GM19463 (cell line): Measurements from ENCODE around the gene NYNRIN.
A peak's percentile ranks its signal among the peaks of the same experiment; 100 is the strongest.

Experiments
- ATAC-seq: cut with Tn5 transposase; IDR thresholded peaks from one replicate; pipeline ENCODE4 v1.9.1; 2021; ENCODE audit warnings: mild to moderate bottlenecking, moderate library complexity; ENCODE audit not compliant: unreplicated experiment

The NYNRIN gene

DNA sequence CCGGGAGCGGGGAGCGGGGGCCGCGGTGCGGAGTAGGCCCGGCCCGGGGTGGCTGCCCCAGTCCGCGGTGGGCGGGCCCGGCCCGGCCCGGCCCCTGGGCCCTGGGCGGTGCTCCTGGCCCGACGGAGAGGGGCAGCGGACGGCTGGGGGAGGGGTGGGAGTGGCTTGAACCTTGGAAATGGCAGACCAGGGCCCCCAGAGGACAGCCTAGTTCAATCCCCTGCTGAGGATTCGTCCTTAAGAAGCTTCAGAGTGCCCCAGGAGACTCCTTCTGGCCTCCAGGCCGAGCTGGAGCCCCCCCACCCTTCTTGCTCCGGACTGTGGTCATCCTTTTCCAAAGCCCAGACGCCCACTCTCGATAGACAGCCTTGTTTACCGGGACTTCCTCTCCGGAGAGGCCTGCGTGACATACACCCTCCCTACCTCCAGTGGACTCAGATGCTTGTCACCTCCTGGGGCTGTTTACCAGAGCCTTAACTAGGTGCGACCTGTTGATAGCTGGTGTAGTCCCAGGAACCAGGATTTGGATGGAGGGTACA, 31.4 kb downstream of the NYNRIN start:
- peak; percentile 59 for ATAC-seq

DNA sequence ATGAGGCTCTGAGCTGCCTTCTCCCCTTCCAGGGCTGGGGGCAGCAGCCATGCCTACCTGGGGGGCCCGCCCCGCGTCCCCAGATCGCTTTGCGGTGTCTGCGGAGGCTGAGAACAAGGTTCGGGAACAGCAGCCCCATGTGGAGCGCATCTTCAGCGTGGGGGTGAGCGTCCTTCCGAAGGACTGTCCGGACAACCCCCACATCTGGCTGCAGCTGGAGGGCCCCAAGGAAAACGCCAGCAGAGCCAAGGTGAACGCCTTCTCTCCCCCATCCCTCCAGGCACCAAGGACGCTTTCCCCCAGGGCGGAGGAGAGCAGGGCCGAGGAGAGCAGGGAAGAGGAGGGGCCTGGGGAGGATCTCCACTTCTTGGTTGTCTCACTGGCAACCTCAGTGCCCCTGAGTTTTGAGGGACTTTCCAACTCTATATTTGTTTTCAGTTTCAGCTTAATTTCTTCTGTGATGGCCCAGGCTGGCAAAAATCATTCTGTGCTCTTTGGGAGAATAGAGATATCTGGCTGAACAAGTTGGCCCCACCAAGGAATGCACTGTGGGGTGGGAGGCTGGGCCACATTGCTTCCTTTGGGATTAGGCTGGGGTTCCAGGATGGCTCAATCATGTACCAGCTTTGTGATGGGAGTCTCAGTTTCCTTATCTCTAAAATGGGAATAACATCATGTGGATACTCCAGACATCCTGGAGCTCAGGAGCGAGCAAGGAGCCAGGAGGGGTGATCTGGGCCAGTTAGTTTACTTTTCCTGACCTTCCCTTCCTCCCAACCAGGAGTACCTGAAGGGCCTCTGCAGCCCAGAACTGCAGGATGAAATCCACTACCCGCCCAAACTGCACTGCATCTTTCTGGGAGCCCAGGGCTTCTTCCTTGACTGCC, 32.1 kb downstream of the NYNRIN start:
- ATAC-seq, result peak; percentile 39

DNA sequence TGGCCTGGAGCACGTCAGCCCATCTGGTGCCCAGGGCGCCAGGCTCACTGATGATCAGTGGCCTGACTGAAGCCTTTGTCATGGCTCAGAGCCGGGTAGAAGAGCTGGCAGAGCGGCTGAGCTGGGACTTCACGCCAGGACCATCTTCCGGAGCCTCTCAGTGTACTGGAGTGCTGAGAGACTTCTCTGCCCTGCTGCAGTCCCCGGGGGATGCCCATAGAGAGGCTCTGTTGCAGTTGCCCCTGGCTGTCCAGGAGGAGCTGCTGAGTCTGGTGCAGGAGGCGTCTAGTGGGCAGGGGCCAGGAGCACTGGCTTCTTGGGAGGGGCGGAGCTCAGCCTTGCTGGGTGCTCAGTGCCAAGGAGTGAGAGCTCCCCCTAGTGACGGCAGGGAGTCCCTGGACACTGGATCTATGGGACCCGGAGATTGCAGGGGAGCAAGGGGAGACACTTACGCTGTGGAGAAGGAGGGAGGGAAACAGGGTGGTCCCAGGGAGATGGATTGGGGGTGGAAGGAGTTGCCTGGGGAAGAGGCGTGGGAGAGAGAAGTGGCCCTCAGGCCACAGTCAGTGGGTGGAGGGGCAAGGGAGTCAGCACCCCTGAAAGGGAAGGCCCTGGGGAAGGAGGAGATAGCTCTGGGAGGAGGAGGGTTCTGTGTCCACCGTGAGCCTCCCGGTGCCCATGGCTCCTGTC, 32.9 kb downstream of the NYNRIN start:
- ATAC-seq, result peak; percentile 41

DNA sequence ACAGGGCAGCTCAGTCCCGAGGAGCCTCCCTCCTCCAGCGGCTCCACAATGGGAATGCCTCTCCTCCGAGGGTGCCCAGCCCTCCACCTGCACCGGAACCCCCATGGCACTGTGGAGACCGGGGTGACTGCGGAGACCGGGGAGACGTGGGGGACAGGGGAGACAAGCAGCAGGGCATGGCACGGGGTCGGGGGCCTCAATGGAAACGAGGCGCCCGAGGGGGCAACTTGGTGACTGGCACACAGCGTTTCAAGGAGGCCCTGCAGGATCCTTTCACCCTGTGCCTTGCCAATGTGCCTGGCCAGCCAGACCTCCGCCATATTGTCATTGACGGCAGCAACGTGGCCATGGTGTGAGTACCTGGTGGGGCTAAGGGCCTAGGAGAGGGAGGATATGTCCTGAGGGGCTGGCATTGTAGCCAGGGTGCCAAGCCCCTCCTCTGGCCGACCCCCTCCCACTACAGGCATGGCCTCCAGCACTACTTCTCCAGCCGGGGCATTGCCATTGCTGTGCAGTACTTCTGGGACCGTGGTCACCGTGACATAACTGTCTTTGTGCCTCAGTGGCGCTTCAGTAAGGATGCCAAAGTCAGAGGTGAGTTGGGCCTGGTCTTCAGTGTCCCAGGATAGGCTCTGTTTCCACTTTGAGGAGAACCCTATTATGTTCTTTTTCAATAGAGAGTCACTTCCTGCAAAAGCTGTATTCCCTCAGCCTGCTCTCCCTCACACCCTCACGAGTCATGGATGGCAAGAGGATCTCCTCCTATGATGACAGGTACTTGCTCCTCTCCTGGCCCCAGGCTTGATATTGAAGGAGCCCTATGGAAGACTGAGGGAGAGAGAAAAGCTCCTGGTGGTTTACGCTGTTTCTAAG, 33.7 kb downstream of the NYNRIN start:
- ATAC-seq, result no peak

DNA sequence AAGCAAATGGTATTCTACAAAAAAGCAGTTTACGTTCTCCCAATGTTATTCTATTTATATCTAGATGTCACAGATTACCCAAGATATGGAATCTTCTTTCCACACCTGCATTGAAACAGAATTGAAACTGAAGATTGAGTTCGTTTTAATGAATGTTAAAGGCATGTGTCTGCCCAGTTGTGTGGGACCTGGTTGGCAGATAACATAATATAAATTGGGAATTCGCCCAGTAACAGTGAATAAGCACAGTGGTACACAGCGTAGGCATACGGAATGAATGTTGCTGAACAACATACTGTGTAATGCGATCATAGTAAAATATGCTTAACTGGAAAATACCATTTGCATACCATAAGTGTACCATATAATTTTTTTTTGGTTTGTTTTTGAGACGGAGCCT, 35.2 kb downstream of the NYNRIN start:
- ATAC-seq, result no peak

DNA sequence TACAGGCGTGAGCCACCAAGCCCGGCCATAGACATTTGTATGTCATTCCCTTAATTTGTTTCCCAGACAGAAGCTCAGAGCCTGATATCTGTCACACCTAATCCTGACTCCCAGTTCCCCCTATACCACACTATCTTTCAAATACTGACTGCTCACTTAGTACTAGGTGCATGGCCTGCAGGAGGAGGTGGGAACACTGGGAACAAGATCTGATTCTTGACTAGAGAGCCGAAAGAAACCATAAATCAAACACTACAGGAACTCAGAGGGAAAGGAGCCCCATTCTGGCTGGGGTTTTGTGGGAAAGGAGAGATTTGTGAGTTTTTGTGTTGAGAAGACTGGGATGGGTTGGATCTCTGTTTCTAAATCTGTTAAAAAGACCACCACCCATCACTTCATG, 35.9 kb downstream of the NYNRIN start:
- ATAC-seq, result no peak

DNA sequence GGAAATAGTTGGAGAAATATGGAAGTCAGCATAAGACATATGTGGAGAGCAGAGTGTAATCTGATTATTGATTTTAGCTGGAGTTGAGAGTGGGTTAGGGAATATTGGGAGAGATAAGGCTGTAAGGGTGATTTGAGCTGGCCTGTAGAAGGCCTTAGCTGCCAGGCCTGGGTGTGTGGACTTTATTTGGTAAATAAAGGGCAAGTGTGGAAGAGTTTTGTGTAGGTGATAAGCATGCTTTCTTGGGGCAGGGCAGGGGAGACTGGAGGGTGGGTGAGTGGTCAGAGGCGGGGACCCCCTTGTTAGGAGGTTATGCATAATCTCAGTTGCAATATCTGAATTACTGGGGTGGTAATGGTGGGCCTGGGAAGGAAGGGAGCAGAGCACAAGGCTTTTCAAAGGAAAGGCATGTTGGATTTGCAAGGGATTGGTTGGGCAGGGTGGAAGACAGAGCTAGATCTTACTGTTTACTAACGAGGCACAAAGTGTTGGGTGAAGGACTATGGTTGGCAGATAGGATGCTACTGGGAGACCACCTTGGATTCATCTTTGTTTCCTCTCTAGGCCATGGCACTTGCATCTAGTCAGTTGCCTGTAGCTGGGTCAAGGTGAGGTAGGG, 36.5 kb downstream of the NYNRIN start:
- no peak for ATAC-seq

DNA sequence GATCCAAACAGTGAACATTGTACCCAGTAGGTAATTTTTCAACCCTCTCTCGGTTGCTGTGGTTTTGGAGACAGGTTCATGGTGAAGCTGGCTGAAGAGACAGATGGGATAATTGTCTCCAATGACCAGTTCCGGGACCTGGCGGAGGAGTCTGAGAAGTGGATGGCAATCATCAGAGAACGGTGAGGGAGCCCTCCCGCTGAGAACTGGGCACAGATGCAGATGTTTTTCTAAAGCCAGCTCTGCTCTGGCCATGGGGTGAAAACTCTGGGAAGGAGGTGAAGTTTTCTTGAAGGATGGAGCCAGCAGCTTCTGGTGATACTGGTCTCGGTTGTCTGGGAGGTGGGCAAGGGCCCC, 37.2 kb downstream of the NYNRIN start:
- no peak for ATAC-seq

DNA sequence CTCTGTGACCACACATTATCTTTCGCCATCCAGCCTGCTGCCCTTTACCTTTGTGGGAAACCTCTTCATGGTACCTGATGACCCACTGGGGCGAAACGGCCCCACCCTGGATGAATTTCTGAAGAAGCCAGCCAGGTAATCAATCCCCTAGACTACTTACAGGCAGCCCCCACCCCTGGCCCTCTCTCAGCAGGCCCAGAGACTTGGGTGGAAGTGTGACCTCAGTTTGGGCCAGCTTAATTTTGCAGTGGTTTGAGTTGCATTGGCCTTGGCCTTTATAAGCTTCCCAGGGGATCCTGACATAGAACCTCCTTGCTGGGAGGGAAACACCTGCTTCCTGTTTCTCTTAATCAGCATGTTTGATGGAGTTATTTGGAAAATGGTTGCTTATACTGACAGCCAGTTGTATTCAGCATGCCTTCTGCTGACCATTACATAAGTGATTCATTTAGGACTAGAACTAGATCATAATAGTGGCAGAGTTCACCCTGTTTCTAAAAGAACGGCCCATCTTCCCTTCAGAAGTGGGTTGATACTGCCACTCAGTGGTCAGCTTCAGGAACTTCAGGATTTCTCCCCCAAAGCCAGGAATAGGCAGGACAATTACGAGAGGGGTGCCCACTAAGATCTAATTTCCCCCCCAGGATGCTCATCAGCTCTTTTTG, 37.7 kb downstream of the NYNRIN start:
- ATAC-seq, result peak; percentile 51

DNA sequence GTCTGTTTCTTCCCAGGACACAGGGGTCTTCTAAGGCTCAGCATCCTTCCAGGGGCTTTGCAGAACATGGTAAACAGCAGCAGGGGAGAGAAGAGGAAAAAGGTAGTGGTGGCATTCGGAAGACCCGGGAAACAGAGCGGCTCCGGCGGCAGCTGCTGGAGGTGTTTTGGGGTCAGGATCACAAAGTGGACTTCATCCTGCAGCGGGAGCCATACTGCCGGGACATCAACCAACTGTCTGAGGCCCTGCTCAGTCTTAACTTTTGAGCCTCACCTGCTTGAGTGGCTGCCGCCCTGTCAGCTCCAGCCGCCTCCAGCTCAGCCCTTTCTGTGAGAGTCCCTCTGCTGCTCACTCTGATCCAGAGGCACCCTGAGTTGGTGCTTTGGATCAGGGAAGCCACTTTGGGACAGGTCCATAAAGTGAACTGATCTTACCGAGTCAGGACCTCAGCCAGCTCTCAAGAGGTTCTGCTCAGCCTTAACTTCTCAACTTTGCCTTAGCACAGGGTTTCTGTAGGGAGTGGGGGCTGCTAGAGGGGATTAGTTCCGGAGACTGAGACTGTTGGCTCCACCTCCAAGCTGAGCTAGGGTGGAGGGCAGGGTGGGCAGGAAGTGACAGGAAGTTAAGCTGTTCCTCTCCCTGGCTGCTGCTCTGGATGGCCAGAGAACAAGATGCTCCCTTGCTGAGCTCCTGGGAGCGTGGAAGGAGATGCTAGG, 38.4 kb downstream of the NYNRIN start:
- no peak for ATAC-seq

DNA sequence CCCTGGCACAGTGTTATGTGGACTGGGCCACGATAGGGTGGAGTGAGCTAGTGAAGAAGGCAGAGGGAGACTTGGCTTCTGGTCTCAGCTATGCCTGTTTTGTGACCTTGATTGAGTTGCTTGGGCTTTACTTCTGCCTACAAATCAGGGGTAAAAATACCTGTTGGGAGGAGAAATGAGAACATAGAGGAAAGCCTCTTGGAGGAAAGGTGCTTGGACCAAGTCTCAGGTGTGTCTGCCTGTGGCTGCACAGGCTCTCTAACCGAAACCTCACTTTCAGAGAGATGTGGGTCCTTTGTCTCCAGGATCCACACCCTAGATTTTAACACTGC, 38.9 kb downstream of the NYNRIN start:
- no peak for ATAC-seq

DNA sequence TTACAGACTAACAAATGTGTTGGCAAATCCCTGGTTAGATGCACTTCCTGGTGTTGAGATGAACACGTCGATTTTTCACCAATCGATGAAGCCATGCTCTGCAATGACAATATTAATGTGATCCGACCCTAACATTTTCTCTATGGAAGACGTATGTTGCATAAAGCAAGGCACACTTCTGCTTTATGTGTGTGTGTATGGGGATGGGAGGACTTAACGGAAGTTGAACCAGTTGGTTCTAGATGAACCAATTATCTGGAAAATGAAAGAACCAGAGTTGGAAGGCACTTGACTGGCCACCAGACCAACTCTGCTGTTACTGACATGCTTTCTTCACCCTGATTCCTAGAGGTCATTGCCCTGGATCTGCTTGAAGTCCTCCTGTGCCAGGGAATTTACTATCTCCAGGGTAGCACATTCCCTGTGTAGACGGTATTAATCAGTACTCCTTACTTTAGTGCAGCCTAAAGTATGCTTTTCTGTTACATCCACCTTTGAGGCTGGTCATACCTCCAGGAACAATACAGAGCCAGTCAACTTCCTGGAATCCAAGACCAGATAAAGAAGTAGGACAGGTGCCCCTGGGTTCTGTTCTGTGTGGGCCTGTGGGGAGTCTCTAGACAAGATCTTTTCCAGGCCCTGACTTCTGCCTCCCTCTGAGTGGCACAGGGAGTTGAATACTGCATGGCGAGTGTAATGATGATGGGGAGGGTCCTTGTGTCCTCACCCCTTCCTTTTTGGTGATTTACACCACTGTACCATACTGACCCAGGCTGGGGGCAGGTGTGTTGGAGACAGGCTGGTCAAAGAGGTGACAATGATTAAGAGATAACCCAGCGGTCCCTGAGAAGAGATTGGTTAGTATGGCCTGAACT, 39.7 kb downstream of the NYNRIN start:
- ATAC-seq, result no peak

DNA sequence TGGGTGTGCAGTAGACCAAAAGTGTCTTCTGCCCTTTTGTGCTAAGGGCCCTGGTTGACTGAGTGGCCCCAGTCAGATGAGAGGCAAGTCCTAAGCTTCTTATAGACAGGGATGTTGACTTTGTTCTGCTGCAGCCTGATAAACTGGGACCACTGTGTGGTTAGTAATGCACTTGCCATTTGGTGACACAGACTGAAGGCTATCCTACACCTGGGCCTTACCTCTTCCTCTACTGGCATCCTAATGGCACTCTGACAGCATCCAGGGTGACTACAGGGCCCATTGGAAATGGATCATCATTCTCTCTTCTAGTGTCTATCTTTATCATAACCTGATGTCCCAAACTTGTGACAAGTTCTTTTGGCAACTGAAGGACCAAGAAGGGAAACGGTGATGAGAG, 40.5 kb downstream of the NYNRIN start:
- no peak for ATAC-seq

DNA sequence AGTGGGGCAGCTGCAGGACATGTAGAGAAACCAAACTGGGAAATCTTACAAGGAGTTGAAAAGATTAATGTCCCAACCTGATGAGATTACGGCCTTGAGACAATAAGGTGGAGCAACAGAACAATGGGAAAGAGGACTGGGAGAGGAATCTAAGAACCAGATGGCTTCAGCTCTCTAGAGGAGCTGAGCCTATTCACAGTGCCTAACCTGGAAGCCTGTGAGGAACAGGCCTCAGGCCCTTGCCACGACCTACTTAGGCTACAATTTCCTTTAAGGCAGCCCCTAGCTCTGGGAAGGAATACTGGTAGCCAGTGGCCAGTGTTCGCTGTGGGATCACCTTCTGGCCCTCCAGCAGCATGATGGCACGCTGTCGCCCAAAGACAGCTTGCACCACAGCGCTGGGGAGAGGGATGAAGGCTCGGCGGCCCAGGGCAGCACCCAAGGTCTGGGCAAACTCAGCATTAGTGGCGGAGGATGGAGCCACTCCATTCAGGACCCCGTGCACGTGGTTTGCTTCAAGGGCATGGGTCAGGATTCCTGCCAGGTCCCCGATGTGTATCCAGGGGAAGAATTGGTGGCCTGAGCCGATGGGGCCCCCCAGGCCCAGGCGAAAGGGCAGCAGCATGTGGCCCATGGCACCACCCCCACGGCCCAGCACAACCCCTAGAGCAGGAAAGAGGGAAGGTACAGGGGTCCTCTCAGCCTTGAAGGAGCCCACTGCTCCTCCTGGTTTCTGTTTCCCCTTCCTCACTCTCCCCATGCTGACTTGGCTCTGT, 41.2 kb downstream of the NYNRIN start:
- ATAC-seq, result no peak

DNA sequence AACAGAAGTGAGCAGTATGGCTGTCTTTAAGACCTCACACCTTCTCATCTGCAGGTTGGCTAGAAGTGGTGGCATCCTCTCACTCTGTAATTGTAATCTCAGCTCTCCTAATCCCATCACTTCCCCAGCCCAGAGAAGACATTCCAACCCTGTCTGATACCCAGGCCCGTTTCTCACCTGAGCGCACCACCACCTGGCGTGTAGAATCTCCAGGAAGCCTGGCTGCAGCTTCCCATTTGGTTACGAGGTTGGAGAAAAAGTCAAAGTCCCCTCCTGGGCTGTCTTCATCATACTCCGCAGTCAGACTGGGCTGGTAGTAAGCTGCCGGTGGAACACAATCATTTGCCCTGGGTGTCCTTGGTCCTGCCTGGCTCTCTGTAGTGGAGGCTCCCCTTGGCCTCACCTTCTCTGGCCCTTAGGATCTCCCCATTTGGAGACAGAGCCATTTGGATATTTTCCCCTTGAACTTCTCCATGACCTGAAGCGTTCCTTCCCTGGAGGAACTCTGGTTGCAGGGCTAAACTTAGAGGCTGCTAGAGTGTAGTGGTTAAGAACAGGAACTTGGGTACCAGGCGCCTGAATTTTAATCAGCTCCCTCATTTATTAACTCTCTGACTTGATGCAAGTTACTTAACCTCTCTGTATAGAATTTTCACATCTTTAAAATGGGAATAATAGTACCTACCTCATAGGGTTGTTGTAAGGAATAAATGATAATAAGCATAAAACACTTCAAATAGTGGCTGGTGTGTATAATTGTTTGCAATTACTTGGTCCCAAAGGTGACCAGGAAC, 42.0 kb downstream of the NYNRIN start:
- ATAC-seq, result no peak

DNA sequence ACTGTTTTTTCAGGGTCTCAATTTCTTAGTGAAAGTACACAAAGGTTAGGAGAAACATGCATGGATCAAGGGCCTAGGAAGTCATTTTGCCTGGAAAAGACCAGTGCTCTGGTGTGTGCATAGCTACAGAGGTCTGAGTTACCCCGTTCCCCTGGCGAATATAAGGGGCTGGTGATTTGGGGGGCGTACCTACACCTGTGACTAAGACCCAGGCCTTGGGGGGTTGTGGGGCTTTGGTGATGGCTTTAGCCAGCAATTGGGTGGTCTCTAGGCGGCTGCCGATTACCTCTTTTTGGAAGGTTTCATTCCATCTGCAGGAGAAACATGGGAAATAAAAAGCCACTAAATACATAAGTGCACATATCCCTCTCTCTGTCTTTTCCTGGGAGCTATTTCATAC, 42.7 kb downstream of the NYNRIN start:
- ATAC-seq, result no peak

DNA sequence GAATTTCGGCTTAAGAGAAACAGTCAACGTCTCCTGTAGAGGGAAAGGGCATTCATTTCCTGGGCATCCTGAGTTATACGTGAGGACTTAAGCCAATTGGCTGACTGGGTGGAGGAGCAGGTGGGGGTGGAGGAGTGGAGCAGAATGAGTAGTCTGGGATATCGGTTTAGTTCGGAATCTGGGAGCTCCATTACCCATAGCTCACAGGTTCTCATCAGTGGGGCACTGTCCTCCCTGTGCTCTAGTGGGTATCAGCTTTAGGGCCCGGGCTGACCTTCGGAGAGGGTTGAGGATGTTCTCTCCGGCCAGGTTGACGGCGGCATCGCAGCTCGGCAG, 43.1 kb downstream of the NYNRIN start:
- ATAC-seq, result no peak
